Measurements from ENCODE around the gene CFAP206. TPM values are rescaled to one million over a fixed set of nuclear protein-coding genes. Genes with fewer than 3 reads are reported as not detected.

Gene CFAP206, protein sequence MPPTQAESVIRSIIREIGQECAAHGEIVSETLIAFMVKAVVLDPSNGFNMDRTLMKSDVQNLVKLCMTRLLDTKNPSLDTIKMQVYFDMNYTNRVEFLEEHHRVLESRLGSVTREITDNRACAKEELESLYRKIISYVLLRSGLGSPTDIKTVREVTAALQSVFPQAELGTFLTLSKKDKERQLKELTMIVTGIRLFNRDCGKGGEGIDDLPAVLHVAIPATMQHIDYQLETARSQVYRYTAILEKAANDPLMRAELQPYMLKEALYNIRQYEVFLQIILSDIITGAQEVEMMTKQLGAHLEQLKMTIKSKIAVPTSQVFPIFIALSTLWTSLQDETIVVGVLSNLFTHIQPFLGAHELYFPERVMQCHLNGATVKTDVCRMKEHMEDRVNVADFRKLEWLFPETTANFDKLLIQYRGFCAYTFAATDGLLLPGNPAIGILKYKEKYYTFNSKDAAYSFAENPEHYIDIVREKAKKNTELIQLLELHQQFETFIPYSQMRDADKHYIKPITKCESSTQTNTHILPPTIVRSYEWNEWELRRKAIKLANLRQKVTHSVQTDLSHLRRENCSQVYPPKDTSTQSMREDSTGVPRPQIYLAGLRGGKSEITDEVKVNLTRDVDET
- total RNA-seq (under 1 TPM in 3 of 4 donors, not detected in 1; 0.14 to 0.36 (median 0.33) TPM), polyA plus RNA-seq (under 1 TPM in 1 of 3 donors, not detected in 2; 0.04 TPM)

DNA sequence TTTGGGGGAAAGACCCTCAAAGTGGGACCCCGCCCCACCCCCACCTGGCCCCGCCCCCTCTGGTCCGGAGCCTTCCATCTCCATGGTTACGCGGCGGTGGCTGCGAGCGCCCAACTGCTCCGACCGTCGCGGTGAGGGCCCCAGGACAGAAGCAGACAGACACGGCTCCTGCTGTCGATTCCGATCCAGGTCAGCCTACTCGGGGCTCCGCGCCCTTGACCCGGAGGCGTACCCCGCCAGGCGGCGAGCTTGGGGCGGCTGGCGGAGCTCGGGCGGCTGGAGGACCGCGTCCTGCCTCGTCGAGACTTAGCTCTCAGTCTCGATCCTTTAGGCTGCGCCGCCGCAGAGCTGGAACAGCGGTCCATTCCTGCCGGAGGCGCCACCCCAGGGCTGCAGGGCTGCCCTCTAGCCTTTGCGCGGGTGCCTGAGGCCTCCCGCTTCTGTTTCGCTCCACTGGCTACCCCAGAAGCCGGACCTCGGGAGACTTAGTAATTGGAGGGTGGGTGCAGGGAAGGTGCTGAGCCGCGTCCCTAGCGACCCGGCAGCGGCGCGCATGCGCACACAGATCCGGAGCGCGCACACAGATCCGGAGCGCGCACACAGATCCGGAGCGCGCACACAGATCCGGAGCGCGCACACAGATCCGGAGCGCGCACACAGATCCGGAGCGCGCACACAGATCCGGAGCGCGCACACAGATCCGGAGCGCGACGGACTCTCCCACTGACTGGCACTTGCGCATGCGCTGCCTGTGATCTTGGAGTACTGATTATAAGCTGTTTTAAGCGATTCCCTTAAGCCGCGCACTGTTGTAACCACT, at the start of gene CFAP206:
Gene CFAP206, plus strand, starts transcription at position 72 of the 820 bp plus-strand sequence. CDS start 1,868 bp downstream, outside the sequence.
- WGBS, 2 donors, result 0% methylated on average over 82 of the region's 82 CpGs
- Histone ChIP-seq H3K4me1 (peaks cover 0 to 7% (median 5%) of the 10 kb centered on the region in 4 donors), H3K36me3 (no peaks in the 10 kb centered on the region), H3K27me3 (no peaks in the 10 kb centered on the region), H3K4me3 (peak within 1 kb of the TSS; percentile 64 to 94 (median 84)), H3K27ac (peak within 1 kb of the TSS; percentile 82 to 90 (median 85)), H3K9me3 (no peaks in the 10 kb centered on the region)
- DNase-seq, result peak; percentile 88
- TF ChIP-seq POLR2AphosphoS5 (IDR thresholded peaks at IDR 0.05), result peak in 2 of 4 donors; percentile 21 to 42
- TF ChIP-seq POLR2A (IDR thresholded peaks at IDR 0.05), result no peak
- TF ChIP-seq, protein P1, sequence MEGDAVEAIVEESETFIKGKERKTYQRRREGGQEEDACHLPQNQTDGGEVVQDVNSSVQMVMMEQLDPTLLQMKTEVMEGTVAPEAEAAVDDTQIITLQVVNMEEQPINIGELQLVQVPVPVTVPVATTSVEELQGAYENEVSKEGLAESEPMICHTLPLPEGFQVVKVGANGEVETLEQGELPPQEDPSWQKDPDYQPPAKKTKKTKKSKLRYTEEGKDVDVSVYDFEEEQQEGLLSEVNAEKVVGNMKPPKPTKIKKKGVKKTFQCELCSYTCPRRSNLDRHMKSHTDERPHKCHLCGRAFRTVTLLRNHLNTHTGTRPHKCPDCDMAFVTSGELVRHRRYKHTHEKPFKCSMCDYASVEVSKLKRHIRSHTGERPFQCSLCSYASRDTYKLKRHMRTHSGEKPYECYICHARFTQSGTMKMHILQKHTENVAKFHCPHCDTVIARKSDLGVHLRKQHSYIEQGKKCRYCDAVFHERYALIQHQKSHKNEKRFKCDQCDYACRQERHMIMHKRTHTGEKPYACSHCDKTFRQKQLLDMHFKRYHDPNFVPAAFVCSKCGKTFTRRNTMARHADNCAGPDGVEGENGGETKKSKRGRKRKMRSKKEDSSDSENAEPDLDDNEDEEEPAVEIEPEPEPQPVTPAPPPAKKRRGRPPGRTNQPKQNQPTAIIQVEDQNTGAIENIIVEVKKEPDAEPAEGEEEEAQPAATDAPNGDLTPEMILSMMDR (IDR thresholded peaks at IDR 0.05), result no peak
- no peak for TF ChIP-seq EP300 (IDR thresholded peaks at IDR 0.05)
- intact Hi-C loops (cut with DNase I), result loop anchor here (5.0 kb wide), 1 partner anchor 64 kb away; the partner anchor contains the start of gene SLC35A1

DNA sequence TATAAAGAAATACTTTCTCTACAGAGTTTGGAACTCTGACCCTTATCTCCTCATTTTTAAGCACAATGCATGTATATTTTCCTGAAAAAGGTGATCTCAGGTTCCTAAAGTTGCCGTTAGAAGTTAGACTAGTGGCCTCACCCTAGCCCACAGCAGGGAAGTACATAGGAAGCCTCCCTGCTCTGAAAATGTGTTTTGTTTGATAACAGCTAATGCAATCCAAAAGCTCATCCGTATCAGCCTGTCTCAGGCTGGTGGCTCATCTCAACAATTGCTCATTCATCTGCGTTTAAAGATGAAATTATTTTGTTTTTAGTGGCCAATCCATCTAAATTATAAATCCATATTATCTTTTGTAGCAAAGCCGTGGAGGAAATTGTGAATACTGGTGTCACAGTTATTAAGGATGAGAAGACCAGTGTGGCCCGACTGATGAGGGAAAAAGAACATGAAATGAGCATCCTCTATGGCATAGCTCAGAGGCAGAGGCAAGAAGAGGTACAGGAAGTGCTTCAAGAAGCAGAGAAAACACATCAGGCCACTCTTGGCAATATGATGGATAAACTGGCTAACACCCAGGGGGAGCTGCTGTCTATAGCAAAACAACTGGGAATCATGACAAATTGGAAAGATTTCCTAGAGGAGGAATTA, 43.0 kb upstream of the CFAP206 start:
- 92 to 93% methylated on average over 5 of the region's 5 CpGs for WGBS, 2 donors
- Histone ChIP-seq H3K4me3 (no peak overlapping the region), H3K27me3 (no peaks in the 10 kb centered on the region), H3K36me3 (no peaks in the 10 kb centered on the region), H3K27ac (no peak overlapping the region), H3K4me1 (no peaks in the 10 kb centered on the region), H3K9me3 (no peaks in the 10 kb centered on the region)
- TF ChIP-seq EP300 (IDR thresholded peaks at IDR 0.05) (no peak), POLR2A (IDR thresholded peaks at IDR 0.05) (no peak), POLR2AphosphoS5 (IDR thresholded peaks at IDR 0.05) (no peak)
- TF ChIP-seq, protein P1 (IDR thresholded peaks at IDR 0.05), result no peak
- intact Hi-C loops (cut with DNase I), result no loop called here
- no peak for DNase-seq

DNA sequence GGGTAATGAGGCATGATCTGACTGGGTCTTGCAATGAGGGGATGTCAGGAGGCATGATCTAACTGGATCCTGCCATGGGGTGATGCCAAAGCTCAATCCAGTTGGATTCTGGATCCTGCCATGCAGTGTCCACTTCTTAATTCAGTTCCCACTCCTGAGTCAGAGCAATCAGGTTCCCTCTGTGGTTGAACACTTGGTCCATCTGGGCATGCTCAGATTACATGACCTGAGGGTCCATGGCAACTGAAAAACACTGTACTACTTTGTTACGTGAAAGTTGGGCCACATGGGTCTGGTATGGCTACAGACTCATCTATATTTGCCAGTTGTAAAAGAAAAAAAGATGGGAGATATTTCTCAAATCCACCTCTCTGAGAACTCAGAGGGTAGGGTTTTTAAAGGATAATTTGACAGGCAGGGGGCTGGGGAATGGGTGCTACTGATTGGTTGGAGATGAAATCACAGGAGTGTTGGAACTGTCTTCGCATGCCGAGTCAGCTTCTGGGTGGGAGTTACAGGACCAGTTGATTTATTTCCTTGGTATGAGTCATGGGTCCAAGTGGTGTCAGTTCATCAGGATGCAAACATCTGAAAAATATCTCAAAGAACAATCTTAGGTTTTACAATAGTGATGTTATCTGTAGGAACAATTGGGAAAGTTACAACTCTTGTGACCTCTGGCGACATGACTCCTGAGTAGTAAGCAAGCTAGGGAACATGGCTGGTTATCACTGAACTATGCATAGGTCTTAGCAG, 41.5 kb upstream of the CFAP206 start:
- 96% methylated on average over 4 of the region's 4 CpGs for WGBS, 2 donors
- H3K4me3 ChIP-seq, result no peak overlapping the region
- H3K4me1 ChIP-seq, result no peaks in the 10 kb centered on the region
- intact Hi-C loops (cut with DNase I), result no loop called here
- TF ChIP-seq POLR2AphosphoS5 (IDR thresholded peaks at IDR 0.05), result no peak
- TF ChIP-seq, protein P1 (IDR thresholded peaks at IDR 0.05), result no peak
- no peaks in the 10 kb centered on the region for H3K9me3 ChIP-seq
- no peaks in the 10 kb centered on the region for H3K27me3 ChIP-seq
- H3K36me3 ChIP-seq, result no peaks in the 10 kb centered on the region
- H3K27ac ChIP-seq, result no peak overlapping the region
- DNase-seq, result no peak

DNA sequence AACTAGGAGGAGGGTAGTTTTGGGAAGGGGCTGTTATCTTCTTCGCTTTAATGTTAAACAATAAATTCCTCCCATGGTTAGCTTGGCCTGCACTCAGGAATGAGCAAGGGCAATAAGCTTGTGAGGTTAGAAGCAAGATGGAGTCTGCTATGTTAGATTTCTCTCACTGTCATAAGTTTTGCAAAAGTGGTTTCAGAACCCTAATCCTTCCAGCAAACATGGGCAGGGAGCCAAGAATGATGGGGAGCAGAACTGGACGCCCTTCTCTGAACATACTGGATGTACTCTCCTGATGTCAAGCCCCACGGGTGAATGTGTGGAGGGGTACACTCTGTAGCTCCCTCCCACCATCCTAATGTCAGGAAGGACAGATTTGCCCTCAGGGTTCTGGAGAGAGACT, 40.9 kb upstream of the CFAP206 start:
- Histone ChIP-seq H3K27me3 (no peaks in the 10 kb centered on the region), H3K4me1 (no peaks in the 10 kb centered on the region), H3K36me3 (no peaks in the 10 kb centered on the region), H3K9me3 (no peaks in the 10 kb centered on the region), H3K4me3 (no peak overlapping the region), H3K27ac (no peak overlapping the region)
- 91% methylated on average over 3 of the region's 3 CpGs for WGBS, 2 donors
- TF ChIP-seq EP300 (IDR thresholded peaks at IDR 0.05) (no peak), POLR2AphosphoS5 (IDR thresholded peaks at IDR 0.05) (no peak), POLR2A (IDR thresholded peaks at IDR 0.05) (no peak)
- TF ChIP-seq, protein P1 (IDR thresholded peaks at IDR 0.05), result no peak
- intact Hi-C loops (cut with DNase I), result no loop called here
- no peak for DNase-seq

All from sigmoid colon (tissue), 7 donors.